ENCODE data around the gene RBPJL.
"Not testable (repeated sequence)": the region's sequence is repeated elsewhere in the genome, so short reads cannot be mapped to it uniquely, and the experiment has no call there.

The RBPJL gene

DNA sequence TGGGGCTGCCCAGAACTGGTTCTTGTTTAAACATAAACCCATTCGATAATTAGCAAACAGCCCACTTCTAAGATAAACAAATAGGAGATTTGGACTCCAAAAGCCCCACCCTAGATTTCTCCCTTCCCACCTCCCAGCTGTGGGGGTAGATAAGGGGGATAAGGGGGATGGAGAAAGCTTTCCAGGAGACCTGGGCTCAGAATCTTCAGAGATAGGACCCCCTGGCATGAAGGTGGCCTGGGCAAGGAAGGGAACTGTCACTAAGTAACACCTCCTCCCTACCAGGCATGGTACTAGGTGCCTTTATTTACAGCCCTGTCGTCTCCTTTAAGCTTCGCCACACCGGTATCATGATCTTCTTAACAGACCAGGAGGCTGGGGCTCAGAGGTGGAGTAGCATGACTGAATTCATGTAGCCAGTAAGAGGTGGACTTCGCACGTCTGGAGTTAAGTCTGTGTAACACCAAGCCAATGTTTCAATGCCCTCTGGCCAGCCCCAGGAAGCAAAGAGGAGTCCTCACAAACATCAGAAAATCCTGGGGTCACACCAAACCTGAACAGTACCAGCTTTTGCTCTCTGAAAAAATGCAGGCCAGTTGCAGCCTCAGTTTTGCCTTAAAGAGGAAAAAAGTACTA lies 37.0 kb downstream of the RBPJL start:
- no peak for DNase-seq

DNA sequence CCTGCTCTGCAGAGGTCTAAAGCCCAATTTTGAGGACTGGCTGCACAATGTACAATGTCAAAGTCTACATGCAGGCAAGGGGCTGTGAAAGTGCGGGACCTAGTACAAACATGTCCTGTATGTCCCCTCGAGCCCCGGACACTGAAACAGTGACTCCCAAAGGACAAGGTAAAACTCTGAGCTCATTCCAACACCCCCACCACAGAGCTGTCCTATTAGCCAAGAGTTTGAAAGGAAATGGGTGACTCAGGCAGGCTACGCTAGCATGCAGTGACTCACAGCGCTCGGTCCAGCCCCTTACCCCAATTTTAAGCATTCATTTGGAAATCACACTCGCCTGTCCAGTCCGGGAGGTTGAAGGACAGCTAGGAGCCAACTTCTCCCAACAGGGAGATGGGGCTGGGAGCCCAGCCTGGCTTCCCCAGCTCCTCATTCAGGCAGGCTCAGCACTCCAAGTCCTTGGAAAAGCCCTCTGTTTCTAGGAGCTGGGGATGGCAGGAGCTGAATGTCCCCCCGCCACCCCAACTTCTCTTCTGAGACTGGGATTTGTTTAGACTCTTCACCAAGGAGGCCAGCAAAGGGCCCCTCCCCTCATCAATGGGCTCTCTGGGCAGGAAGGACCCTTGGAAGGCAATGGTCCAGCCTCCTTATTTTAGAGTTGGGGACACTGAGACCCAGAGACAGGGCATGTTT lies 37.7 kb downstream of the RBPJL start:
- DNase-seq: no peak

DNA sequence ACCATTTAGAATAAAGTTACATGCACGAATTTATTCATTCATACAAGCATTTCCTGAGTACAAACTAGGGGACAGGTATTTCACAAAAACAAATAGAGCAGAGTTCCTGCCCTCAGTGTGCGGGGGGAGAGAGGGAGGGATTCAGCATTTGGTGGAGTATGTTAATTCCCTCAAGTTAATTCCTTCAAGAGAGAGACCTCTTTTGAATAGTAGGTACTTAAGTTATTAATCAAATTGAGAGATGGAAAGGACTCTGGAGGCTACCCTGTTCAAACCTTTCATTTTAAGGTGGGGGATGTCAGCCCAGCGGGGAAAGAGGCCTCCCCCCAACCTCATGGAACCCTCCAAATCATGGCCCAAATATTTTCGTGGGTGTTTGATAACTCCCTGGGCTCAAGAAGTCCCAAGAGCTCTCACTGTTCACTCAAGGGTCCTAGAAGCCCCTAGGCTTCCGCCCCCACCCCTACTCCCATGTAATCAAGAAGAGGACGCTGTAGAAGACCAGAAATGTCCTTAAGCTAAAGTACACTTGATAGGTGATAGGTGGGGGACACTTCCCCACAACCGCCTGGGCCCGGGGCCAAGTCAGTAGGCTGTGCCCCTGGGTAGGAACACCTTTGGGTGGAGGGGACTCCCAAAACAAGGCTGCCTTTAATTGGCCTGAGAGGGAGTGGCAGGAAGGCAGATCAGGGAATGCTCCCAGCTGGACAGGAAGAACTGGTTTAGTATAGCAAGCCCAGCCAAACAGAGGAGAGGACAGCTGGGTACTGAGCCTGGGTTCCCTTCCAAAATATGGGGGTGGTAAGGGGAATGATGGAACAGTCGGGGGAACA lies 38.7 kb downstream of the RBPJL start:
- no peak for DNase-seq

DNA sequence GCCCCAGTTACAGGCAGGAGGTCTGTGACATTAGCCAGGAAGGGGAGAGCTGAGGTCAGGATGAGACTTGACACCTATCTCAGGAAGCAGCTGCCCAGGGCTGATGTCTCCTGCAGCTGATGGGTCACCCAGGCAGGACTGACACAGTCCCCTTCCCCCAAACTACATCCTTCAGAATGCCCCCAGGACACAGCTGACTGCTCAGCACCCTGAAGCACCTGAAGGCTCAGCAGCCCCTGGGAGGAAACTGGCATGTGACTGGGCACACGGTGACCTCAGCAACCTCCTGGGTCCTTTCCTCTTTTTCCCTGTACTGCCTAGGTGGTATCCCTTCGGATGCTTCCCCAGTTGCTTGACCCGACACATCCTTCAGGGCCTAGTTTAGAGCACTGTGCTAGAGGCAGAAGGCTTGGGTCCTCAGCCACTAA lies 39.7 kb downstream of the RBPJL start:
- no peak for DNase-seq

DNA sequence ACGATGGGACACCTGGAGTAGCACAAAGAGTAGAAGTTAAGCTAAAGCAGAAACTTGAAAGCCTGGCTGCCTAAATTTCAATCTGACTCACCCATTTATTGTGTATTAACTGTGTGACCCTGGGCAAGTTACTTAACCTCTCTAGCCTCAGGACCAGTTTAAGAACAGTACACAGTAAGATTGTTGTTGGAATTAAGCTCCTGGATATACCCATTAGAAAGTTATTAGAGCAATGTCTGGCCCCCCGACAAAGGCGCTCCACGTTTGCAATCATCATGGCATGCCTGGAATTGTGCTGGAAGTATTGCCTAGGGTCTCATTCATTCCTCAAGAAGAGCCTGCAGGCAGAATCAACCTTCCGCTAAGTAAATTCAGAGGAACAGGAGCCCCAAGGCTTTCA lies 40.2 kb downstream of the RBPJL start:
- no peak for DNase-seq

DNA sequence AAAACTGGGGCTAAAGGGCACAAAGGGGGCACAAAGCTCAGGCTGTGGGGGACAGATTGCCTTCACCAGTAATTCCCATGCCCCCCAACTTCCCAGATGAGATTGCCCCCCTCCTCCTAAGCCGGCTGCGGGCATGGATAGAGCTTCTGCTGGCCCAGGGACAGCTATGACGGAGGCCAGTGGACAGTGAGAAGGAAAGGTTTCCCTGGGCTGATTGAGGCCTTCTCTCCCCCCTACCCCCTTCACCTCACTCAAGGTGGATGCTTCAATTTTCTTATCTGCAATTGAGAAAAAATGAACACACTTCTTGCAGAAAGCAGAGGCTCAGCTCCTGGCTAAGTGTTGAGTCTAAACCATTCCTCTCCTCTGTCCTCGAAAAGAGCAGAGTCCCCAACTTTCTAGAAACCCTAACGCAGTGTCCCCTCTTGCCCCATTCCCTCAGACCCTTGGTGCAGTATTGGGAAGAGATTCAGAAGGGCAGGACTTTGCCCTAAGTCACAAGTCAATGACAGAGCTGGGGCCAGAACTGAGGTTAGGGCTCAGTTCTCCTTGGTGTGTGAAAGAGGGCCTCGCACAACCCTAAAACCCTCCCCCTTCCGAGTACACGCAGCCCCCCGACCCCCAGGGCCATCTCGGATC lies 40.8 kb downstream of the RBPJL start:
- no peak for DNase-seq

DNA sequence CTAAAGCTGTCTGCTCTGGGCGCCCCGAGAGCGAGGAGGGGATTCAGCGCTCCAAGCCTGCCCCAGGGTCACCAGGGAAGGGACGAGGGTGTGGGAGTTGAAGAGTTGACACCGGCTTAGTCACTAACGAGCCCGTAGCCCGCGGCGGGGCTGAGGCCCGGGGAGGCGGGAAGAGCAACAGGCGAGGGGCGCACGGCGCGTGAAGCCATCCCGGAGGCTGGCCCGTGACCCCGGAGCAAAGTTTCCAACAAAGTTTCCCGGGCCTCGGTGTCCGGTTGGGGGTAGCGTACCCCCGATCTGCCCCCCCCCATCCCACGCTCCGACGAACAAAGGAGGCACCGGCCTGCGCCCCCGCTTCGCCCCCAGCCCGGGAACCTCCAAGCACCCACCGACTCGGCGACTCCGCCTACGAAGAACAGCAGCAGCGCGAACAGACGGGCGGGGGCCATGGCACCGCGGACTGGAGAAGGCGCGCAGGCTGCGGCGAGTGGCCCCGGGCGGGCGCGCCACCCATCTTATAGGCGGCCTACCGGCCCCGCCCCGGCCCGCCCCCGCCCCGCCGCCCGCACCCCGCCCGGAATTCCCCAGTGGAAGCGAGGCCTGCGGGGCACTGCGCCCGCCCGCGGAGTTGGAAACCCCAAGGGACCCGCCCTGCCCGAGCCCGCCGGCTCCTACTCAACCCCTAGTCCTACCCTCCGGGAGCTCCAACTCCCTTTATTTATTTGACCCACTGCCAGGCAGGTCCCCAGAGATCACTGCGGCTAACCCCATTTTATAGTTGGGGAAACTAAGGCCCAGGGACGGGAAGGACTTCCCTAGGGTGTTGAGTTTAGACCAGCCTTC lies 41.5 kb downstream of the RBPJL start, which contains the start of gene SDC4:
Gene SDC4, minus strand, starts transcription at position 489 of the 843 bp plus-strand sequence. Its CDS starts 40 bp downstream, at position 449.
- peak; percentile 72 for DNase-seq

DNA sequence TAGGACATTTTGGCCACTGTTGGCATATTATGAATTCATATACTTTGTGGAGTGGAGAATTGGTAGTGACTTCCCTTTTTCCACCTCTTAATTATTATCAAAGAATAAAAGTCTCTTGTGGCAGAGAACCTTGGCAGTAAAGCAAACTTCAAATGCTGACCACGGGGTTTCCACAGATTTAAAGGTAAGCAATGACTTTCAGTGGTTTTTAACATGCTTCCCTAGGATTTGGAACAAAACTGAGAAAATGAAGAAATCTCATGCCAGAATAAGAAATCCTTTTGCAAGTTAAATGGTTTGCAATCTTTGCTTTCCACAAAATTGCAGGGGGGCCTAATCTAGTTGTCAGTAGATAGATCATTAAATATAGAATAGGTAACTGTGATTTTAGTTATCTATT lies 43.6 kb downstream of the RBPJL start:
- no peak for DNase-seq

DNA sequence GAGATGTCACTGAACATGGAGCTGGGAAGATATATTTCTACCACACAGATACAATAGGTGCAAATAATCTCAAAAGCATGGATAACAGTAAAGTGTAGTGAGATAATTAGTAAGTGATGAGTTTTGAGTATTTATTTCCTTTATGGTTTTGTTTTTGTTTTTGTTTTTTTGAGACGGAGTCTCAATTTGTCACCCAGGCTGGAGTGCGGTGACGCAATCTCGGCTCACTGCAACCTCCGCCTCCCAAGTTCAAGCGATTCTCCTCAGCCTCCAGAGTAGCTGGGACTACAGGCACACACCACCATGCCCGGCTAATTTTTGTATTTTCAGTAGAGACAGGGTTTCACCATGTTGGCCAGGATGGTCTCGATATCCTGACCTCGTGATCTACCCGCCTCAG lies 44.2 kb downstream of the RBPJL start:
- not testable (repeated sequence) for DNase-seq

DNA sequence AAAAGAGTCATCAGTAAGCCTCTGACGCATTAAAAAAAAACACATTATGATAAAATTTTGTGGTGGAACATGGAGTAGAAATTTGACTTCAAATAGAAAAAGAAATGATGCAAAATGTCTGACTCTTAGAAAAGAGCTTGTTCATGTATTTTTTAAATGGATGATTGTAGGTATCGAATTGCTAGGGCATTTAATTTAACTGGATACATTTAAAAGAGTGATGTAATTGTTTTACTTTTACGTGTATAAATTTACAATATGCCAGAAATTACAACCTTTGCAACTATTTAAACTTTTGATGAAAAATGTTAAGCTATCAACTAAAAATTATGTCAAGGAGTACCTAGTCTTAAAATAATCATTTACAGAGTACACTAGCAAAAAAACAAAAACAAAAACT lies 46.1 kb downstream of the RBPJL start:
- DNase-seq: no peak

DNA sequence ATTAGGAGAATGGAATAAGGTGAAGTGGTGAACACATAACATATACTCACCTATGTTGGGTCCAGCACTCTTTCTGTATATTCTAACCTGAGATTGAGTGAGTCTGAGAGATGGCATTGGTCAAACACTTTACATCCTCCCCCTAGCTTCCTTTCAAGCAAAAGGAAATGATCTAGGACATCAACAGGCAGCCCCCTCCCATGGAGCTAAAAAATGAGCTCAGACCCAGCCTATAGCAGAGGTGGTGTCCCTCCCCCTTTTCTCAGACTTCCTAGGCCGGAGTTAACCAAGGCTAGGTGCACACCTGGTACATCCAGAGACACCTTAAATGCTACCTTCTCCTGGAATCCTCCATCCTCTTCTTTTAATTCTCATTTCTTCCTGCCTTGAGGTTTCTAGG lies 47.1 kb downstream of the RBPJL start:
- no peak for DNase-seq

DNA sequence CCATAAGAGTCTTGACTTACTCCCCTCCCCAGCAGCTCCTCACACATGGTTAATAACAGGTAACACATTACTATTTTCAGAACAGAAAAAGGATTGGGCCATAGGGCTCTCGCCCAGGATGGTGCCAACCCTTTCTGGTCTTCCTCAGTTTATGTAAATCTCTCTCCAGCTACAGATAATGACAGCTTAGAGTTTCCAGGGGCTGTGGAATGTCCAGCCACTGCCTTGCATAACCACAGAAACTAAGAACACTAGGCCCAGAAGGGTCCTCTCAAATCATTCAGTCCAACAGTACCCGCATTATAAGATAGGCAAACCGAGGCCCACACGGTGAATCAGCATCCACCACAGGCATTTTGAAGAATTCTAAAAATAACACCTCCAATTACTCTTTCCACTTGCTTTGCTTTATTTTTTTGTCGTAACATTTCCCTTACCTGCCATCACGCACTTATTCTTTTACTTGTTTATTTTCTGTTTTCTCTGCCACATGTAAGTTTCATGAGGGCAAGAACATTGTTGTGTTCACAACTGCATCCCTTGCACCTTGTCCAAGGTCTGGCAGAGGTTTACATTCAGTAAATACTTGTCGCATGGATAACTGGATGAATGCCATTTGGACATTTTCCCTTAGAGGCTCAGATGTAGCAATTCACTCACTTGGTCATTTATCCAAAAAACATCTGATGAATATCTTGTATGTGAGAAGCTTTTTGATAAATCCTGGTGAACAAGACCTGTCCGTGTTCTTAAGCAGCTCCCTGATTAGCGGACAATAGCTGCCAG lies 48.0 kb downstream of the RBPJL start:
- peak; percentile 40 for DNase-seq

DNA sequence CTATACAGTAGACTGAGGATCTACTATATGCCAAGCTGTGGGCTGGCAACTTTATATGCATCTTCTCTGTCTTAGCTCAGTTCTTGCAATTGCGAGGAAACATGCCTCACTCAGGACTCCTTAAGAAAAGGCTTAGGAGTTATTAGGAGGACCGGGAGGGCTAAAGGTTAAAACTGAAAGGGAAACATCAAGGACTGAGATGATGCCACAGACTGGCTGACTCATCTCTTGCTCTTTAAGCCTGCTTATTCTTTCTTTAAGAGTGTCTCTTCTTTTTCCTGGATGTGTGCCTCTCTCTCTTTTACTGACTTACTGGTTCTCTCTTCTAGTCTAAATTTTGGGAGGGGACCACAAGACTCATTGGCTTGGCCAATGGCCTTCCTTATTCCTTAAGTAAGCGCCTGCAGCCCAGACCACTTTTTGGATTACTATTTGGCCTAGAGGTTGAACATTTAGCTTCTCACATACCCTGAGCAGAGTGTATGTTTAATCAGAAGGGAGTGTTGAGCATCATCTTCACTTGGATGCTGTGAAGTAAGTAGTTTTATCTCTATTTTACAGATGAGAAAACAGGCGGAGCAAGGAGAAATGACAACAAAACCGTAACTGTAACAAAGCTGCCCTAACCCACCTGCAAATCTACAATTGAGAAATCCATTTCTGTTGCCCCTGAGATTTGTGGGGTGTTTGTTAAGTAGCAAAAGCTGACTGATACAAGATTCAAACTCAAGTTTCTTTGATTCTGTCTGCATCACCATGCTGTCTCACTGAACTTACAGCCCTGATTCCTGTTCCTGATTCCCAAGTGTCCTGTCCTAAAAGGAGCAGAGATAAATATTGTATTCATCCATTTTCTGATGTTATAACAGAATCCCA lies 48.8 kb downstream of the RBPJL start:
- DNase-seq: no peak

DNA sequence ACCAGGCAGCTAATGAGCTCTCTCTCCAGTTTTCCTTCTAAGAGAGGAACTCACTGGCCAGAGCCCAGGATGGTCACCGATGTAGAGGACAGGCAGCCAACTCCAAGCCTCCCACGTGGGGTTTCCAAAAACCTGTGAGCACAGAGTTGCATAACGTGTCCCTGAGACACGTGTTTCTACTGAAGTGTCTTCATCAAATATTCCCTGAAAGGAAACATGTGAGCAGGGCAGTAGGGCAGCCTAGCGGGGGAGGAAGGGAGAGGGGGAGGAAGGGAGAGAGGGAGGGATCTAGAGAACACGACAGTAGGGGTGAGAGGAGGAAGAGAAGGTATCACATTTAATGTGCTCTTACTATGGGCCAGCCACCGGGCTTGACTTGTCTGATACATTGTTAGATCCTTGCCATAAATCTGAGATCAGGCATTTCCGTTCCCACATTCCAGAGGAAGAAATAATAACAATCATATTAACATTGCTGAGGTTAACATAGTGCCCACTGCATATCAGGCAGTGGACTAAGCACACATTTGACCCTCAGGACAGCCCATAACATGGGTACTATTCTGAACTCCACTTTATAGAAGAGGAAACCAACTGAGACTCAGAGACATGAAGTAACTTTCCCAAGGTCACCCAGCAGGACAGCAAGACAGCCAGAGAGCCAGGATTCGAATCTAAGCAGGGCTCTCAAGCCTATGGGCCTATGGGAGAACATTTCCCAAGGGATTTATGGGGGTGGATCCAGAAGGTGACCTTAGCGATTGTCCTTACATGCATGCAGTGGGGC lies 51.8 kb downstream of the RBPJL start:
- DNase-seq: no peak

DNA sequence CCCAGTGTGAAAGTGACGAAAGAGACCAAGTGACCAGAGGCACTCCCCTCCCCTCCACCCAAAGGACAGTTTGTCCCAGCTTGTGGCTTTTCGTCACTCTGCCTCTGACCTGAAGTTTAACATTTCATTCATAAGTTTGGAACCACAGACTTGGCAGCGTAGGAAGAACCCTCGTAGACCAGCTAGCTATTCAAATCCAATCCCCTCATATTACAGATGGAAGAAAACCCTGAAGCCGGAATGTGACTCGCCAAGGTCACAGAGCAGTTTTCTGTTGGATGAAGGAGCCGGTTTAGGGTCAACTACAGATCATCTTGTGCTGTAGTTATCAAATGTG lies 52.4 kb downstream of the RBPJL start:
- no peak for DNase-seq

DNA sequence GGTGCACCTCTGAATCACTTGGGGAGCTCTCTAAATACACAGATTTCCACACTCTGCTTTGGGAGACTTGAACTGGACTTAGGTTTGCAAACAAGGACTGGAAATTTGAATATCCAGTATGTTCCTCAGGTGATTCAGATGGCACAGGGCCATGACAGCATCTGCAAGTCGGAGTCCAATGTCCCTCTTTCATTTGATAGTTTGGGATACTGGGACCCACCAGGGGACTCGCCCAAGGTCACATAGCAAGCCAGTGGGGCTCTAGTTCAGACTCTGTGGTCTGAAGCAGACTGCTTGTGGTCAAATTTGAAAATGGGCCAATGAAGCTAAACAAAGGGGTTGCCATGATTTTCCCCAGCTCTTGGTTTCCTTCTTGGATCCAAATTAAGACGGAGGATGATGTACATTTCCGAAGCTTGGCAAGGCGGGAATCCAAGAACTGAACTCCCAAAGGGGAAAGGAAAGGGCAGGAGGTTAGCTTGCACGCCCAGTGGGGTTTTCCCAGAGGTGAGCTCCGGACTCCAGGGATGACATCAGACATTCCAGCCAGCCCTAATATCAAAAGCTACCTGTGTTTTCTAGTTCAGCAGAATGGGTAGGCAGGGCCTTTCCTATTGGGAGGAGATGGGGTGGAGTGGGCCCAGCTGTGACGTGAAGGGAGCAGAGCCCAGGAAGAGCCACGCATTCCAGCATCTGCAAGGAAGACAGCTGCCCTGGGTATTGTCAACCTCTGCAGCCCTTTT lies 52.9 kb downstream of the RBPJL start:
- DNase-seq: no peak

DNA sequence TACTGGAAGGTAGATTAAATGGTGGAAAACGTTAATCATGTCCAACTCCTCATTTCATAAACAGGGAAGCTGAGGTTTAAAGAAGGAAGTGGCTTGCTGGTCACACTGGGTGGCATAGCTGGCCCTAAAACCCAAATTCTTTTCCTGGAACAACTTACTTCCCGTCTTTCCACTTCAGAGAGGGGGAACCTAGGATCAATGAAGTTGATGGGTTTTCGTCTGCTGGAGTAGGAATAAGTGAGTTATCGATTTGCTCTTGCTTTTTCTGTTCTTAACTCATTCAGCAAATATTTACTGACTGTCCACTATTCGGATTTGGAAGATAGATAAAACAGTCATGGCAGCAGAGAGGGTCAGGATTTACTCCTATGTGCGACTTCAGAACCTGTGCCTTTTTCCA lies 55.2 kb downstream of the RBPJL start:
- DNase-seq: no peak

DNA sequence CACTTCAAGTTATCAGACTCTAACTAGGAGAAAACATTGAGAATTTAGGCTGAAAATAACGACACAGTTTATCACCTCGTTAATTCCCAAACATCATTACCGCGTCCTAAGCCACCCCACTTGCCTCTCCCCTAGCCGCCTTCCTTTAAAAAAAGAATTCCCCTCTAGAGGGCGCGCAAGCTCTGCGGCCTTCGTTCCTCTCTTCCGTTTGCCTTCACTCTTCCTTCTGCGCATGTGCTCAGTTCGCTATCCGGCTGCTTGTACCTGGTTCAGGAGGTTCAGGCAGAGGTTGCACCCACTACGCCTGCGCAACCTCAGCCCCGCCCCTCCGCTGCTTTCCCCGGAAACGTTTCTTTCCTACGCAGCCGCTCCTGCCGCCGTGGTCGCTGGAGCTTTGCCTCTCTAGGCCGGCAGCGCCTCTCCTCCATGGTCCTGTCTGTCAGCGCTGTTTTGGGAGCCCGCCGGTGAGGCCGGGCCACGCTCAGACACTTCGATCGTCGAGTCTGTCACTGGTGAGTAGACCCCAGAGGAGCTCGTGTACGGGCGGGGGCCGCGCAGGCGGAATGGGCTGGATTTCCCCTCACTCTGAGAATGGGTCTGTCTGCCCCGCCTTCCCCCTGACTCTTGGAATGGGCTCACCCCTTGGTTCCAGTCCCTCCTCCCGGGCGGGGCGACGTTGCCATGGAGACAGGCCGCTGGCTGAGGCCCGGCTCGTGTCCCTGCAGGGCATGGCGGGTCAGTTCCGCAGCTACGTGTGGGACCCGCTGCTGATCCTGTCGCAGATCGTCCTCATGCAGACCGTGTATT lies 56.4 kb downstream of the RBPJL start, which contains the start of gene SYS1:
Gene SYS1, plus strand, starts transcription at position 353 of the 807 bp plus-strand sequence. Its CDS starts 376 bp downstream, at position 729.
- peak; percentile 99 for DNase-seq
